DMS114 treated with DMSO at 0.1 percent for 48 hours (cell line): ENCODE measurements around the gene IQCE.

Experiments
- DNase-seq: peaks from one replicate; lab custom pipeline; 2025; ENCODE audit not compliant: unreplicated experiment; lab: John Stamatoyannopoulos, UW

The IQCE gene

DNA sequence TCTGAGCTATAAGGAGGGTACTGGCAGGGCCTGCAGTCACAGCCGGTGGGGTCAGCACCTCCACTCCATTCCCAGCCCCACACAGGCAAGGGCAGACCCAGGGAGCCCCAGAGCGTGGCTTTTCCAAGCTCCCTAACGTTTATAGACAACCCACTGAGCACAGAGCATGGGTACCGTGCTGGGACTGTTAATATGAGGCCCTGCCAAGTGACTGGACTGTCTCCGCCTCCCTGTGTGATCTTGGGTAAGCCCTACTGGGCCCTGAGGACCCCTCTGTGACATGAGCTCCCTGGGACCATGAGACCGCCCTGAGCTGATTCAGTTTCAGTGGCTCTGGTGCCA lies 85.4 kb downstream of the IQCE start:
- DNase-seq: no peak

DNA sequence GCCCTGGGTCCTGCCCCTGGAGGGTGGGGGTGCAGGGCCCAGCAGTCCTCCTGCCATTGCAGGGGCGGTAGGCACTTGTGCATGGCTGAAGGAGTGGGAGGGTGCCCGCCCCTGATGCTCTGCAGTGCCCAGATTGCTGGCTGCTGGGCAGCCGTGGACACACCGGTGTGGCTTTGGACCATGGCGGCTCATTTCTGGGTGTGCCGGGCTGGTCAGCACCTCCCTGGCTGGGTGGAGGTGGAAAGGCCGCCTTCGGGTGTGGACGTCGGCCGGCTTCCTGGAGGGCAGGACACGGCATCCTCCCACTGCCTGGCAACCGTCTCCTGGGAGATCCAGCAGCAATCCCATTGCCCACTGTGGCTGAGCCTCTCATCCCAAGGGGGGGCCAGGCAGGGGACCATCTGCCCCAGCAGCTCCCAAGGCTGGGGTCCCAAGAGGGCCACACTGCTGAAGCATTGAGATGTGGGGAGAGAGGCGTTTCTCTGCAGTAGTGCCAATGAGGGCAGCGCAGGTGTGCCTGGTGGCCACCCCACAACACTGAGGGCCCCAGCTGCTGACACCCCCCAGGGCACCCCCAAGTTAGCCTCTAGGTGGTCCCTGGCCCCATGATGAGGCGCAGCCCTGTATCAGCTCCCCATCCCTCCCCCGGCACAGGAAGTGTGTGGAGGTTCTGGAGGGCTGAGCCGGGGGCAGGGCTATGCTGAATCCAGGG lies 85.9 kb downstream of the IQCE start:
- DNase-seq: no peak

DNA sequence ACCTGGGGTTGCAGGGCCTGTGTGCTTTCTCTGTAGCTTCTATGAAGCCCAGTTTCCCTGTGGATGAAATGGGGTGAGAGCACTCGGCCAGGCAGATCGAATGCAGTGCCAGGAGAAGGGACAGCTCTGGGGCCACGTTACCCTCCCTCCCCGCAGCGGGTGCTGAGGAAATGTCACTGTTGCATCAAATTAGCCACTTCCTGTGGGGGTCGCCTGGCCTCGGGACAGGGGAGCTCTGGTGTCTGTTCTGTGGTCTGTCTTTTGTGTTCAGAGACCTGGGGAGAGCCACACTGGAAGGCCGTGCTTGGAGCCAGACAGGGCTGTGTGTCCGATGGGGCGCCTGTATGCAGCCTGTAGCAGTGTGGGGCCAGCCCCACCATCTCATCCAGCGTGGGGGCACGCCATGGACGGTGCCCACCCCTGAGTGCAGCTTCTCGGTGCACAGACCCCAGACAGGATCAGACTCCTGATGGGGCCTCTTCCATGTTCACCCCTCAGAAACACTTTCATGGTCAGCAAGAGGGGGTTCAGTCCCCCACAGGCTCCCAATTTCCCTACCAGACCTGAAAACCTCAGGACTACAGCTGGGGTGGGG lies 86.6 kb downstream of the IQCE start:
- no peak for DNase-seq

DNA sequence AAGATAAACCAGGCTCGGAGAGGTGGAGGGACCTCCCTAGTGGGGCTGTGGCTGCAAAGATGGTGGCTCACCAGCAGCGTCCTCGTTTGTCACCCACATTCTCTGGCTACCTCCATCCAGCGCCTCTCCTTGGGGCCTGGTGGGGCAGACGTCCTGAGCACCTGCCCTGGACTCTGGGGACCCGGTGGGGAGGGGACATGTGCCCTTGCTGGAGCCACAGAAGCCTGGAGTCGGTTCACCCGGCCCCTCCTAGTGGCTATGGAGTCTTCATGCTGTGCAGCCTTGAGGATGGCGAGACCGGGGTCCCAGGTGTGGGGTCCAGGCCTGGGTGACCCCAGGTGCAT lies 87.5 kb downstream of the IQCE start:
- DNase-seq: no peak

DNA sequence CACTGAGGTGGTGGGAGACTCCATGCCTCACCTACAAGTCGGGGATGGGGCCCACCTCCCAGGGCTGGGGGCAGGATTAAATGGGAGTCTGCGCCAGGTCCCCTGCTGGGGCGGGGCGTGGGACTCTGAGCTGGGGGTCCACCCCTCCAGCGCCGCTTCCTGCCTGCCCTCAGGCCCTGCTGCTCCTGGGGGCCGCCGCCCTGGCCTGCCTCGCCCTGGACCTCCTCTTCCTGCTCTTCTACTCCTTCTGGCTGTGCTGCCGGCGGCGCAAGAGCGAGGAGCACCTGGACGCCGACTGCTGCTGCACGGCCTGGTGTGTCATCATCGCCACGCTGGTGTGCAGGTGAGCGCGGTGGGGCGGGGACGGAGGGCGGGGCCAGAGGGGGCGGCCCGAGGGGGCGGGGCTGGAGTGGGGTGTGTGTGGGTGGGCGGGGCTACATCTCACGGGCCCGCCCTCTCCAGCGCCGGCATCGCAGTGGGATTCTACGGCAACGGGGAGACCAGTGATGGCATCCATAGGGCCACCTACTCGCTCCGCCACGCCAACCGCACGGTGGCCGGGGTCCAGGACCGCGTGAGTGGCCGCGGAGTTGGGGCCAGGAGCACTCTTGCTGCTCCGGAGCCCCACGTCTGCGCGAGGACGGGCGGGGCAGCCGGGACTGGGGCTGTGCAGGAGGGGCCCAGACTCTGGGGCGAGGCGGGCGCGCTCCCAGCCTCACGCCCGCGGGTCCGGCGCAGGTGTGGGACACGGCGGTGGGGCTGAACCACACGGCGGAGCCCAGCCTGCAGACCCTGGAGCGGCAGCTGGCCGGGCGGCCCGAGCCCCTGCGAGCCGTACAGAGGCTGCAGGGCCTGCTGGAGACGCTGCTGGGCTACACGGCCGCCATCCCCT lies 88.1 kb downstream of the IQCE start:
- DNase-seq: no peak

DNA sequence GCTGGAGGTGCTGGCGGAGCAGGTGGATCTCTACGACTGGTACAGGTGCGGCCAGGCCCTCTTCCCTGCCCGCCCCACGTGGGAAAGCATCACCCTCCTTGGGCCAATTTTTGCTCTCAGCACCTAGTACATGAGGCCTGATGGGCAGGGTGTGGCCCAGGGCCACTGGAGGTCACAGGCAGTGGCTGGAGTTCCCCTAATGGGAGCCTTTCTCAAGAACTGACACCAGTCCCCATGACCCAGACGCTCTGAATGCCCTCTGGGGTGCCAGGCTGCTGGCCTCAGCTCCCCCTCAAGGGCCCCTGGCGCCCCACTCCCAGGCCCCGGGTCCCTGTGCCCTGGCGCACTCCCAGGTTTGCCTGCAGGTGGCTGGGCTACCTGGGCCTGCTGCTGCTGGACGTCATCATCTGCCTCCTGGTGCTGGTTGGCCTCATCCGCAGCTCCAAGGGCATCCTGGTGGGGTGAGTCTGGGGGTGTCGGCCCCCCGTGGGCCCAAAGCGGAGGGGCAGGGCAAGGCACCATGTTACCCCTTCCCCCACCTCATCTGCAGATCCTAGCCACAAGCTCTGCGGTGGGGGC lies 88.9 kb downstream of the IQCE start:
- DNase-seq: no peak

DNA sequence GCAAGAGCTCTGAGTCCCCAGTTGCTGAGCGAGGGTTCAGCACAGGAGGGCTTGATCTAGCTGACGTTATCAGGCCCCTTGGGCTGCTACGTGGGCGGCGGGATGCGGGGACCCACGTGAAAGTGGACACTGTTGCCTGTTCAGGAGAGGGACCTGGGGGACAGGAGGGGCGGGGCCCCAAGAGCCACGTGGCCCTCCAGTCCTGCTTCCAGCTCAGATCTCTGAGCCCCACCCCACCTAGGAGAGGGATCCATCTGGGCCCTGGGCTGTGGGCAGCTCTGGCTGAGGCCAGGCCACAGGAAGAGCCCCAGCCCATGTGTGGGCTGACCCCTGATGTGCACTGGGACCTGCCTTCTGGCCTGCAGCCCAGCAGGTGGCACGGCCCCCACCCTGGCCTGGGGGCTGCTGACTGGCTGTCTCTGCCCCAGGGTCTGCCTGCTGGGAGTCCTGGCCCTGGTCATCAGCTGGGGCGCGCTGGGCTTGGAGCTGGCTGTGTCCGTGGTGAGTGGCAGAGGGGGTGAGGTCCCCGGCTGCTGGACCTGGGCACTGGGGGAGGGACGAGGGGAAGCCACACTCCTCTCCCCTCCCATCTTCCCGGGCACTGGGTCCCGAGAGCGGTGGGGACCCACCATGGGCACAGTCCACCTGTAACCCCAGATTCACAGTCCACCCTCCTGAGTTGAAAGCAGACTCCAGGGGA lies 90.5 kb downstream of the IQCE start:
- DNase-seq: no peak

DNA sequence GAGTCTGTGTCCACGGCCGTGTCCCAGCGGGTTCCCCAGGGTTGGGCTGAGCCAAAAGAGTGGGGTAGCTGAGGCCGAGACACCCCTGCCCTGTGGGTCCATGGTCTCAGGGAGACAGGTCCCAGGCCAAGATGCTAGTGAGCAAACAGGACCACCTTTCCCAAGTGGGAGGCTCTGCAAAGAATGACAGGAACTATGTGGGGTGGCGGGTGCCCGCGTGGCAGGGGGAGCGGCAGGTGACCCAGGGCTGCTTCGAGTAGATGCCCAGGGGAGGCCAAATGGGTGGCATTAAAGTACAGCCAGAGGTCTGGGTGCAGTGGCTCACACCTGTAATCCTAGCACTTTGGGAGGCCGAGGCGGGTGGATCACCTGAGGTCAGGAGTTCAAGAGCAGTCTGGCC lies 91.2 kb downstream of the IQCE start:
- no peak for DNase-seq

DNA sequence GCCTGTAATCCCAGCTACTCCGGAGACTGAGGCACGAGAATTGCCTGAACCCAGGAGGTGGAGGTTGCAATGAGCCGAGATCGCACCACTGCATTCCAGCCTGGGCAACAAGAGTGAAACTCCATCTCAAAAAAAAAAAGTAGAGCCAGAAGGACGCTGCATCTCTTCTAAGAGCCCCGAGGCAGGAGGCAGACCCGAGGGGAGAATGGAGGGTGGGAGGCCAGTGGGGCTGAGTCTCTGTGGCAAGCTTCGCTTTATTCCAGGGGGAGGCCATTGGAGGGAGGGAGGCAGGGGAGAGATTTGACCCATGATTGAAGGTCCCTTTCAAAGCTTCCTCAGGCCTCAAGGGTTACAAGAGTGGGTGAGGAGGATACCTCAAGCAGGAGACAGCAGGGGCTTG lies 91.7 kb downstream of the IQCE start:
- no peak for DNase-seq

DNA sequence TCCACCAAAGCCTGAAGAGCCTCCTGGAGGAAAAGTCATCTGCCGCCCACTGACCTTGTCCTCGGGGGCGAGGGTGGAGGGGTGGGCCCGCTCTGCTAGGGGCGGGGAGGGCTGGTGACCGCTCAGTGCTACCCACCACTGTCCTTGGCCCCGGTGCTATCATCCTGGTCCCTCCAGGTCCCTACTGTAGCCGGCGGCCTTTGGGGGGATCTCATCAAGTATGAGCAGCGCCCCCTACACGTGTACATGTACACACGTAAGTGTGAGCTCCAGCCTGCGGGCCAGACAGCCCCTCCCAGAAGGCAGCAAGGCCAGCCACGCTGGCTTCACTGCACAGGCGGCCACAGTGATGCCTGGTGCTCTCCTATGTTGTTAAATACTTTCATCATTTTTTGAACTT lies 92.6 kb downstream of the IQCE start:
- DNase-seq: no peak

DNA sequence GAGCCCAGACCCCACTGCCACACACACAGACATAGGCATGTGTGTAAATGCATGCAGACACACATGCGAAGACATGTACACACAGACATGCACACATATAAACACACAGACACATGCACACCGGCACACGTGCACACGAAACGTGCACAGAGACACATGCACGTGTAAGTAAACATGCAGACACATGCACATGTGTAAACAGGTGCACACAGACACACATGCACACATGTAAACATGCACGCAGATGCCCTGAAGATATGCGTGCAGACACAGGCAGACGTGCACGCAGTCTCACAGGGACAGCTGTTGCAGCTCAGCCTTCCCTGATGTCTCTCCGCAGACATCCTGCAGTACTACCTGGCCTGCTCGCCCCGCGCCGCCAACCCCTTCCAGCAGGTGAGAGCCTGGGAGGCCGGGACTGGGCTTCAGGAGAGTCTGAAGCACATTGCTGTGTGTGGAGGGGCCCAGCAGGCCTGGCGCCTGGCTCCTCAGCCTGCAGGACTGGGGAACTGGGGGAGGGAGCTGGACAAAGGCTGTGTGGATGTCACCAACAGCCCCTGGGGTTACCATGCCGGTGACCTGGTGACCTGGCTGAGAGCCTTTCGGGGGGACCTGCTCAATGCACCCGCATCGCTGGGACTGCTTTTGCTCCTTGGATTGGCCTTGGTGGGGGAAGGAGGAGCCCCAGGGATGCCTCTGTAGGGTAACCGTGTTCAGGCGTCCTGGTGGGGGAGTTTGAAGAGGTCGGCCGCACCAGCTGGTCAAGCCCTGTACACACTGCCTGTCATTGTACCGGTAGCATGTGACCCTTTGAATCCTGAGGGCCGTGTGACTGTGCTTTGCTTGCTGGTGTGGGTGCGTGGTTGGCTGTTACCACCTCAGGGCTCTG lies 93.3 kb downstream of the IQCE start:
- DNase-seq: no peak

DNA sequence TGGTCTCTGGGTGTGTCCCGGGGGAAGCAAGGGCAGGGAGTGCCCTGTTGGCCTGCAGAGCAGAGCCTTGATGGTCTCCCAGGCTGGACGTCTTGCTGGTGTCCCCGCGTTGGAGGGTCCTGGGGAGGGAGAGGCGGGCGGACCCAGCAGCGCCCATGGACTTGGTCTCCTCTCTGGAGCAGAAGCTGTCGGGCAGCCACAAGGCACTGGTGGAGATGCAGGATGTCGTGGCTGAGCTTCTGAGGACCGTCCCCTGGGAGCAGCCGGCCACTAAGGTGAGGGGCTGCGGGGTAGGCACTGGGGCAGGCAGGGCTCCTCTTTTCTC lies 93.9 kb downstream of the IQCE start:
- DNase-seq: no peak

DNA sequence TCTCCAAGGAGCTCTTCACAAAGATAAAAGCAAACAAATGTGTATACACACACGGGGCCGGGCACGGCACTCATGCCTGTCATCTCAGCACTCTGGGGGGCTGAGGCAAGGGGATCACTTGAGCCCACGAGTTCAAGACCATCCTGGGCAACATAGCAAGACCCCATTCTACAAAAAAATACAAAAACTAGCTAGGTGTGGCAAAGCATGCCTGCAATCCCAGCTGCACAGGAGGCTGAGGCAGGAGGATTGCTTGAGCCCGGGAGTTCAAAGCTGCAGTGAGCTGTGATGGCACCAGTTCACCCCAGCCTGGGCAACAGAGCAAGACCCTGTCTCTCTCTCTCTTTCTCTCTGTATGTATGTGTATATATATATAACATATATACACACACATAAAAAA lies 95.3 kb downstream of the IQCE start:
- no peak for DNase-seq

DNA sequence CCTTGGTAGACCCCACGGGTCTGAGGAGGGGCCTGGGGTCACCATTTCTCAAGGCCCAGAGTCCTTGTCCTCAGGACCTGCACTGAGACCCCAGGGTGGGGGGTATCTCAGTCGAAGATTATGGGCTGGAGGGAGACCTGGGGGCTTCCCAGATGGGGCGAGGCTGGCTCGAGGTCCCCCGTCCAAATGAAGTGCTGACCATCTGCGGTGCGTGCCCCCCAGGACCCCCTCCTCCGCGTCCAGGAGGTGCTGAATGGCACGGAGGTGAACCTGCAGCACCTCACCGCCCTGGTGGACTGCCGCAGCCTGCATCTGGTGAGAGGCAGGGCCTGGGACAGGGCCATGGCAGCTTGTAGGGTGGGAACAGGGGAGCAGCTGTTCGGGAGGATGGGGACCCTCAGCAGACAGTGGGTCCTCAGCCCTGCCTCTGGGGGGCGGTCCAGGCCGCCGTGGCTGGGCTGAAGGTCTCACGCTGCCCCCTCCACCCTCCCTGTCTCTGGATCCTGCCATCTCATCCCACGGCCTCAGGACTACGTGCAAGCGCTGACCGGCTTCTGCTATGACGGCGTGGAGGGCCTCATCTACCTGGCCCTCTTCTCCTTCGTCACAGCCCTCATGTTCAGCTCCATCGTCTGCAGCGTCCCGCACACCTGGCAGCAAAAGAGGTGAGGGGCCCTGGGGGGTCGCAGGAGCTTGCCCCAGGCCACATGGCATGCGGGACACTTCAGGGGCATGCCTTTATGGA lies 97.3 kb downstream of the IQCE start:
- DNase-seq: no peak

DNA sequence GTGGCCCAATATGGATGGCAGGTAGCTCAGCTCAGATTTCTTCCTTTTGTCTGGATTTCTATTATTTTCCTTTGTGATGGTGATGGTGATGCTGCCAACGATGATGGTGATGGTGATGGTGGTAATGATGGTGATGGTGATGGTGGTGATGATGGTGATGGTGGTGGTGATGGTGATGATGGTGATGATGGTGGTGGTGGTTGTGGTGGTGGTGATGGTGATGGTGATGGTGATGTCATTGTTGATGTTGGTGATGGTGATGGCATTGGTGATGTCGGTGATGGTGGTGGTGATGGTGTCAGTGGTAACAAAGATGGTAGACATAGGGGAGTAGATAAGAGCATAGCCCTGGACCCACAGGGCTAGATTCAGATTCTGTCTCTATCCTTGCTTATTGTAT lies 98.4 kb downstream of the IQCE start:
- DNase-seq: no peak

DNA sequence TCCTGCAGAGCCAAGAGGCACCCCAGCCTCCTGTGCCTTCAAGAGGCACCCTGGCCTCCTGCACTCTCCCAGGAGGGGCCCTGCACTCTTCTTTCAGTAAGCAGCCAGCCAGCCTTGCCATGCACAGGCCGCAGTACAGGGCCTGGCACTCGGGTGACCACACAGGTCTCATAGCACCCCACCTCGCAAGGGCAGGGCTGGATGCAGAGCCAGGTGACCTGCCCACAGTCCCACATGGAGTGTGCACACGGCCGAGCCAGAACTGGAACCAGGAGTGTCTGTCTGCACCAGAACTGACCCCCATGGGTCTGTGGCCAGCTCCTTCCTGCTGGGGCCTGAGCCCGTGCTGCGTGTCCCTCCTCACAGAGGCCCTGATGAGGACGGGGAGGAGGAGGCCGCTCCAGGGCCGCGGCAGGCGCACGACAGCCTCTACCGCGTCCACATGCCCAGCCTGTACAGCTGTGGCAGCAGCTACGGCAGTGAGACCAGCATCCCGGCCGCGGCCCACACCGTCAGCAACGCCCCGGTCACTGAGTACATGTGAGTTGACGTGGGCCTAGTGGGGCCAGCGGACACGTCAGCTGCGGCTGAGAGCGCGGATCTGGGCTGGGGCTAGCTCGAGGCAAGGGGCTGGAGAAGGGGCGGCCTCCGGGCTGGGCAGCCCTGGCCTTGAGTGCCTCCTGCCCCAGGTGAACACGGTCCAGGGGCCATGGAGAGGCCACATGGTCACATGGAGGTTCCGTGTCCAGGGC lies 99.3 kb downstream of the IQCE start:
- no peak for DNase-seq

DNA sequence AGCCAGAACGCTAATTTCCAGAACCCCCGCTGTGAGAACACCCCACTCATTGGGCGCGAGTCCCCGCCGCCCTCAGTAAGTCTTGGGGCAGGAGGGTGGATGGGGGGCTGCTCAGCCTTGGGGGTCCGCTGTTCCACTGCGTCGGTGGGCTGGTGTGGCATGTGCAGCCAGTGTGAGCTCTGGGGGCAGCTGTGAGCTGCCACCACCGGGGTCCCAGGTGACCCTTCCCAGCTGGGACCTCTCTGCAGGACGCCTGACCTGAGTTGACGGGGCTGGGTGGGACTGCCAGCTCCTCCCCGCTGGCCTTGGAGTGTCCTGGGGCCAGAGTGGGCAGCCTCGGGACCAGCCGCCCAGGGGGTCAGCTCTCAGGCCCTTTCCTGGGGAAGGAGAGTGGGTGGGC lies 100.2 kb downstream of the IQCE start:
- DNase-seq: no peak

DNA sequence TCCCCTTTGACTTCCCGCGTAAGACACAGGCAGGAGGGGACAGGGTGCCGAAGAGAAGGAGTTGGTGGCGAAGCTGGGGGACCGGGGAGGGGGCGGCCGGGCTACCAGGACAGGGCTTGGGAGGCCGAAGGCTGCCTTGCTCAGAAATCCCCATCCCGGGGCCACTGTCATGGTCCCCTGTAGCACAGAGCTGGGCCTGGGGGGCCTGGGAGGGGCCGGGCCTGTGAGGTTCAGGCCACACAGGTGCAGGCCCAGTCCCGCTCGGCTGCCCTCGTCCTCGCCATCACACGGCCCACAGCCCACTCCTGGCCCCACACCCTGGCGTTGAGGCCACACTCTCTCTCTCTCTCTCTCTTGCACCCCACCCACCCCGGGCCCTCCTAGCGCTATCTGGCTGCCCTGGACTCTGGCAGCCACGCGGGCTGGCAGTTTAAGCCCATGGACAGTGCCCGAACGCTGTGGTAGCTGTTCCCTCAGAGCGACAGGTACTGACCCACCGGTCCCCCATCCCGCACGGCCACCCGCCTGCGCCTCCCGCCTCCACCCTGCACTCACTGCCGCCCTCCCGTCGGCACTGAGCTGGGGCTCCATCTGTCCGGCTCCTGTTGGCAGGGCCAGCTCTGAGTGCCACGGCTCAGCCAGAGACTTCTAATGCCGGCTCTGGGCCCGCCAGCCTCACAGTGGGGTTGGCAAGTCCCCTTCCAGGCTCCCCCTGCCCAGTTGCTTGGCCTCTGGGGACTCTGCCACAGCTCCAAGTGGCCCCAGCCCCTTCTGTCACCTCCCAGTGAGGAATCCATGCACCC lies 101.0 kb downstream of the IQCE start:
- no peak for DNase-seq
